ENCODE results near the gene TTLL1. TPM values are rescaled to one million over a fixed set of nuclear protein-coding genes. Genes with fewer than 3 reads are reported as not detected.
A peak's percentile ranks its signal among the peaks of the same experiment; 100 is the strongest.

The TTLL1 gene
- total RNA-seq, 1 donor from 2014 or later: 13.0 TPM

- peaks cover 5% of the 10 kb centered on the region for H3K9me3 Mint-ChIP-seq (ENCODE audit: unreplicated experiment)
- no peak for TF ChIP-seq CTCF (IDR thresholded peaks at IDR 0.05; ENCODE audit: unreplicated experiment)
- no peak overlapping the region for H3K27ac Mint-ChIP-seq (ENCODE audit: unreplicated experiment)
- no peaks in the 10 kb centered on the region for H3K4me1 Mint-ChIP-seq (ENCODE audit: unreplicated experiment)
- peaks cover 12% of the 10 kb centered on the region for H3K36me3 Mint-ChIP-seq (ENCODE audit: low read depth, unreplicated experiment)
- H3K4me3 Mint-ChIP-seq (ENCODE audit: unreplicated experiment): no peak overlapping the region
- no peak for DNase-seq (ENCODE audit: low spot score)
- H3K27me3 Mint-ChIP-seq (ENCODE audit: unreplicated experiment): peaks cover 2% of the 10 kb centered on the region
Measured at GRCh38 chr22:43094551-43094950, 5.4 kb upstream of the TTLL1 start.

- Mint-ChIP-seq H3K9me3 (ENCODE audit: unreplicated experiment) (peaks cover 5% of the 10 kb centered on the region), H3K4me3 (ENCODE audit: unreplicated experiment) (no peak overlapping the region), H3K4me1 (ENCODE audit: unreplicated experiment) (no peaks in the 10 kb centered on the region), H3K27ac (ENCODE audit: unreplicated experiment) (no peak overlapping the region), H3K36me3 (ENCODE audit: low read depth, unreplicated experiment) (peaks cover 12% of the 10 kb centered on the region), H3K27me3 (ENCODE audit: unreplicated experiment) (peaks cover 2% of the 10 kb centered on the region)
- DNase-seq (ENCODE audit: low spot score): no peak
- no peak for TF ChIP-seq CTCF (IDR thresholded peaks at IDR 0.05; ENCODE audit: unreplicated experiment)
Measured at GRCh38 chr22:43094085-43094484, 4.9 kb upstream of the TTLL1 start.

GRCh38 chr22:43092085-43092484 is 2.9 kb upstream of the TTLL1 start:
- H3K9me3 Mint-ChIP-seq (ENCODE audit: unreplicated experiment): peaks cover 5% of the 10 kb centered on the region
- no peak overlapping the region for H3K4me3 Mint-ChIP-seq (ENCODE audit: unreplicated experiment)
- H3K4me1 Mint-ChIP-seq (ENCODE audit: unreplicated experiment): peaks cover 3% of the 10 kb centered on the region
- DNase-seq (ENCODE audit: low spot score): no peak
- H3K36me3 Mint-ChIP-seq (ENCODE audit: low read depth, unreplicated experiment): peaks cover 12% of the 10 kb centered on the region
- H3K27me3 Mint-ChIP-seq (ENCODE audit: unreplicated experiment): peaks cover 2% of the 10 kb centered on the region
- no peak for TF ChIP-seq CTCF (IDR thresholded peaks at IDR 0.05; ENCODE audit: unreplicated experiment)
- H3K27ac Mint-ChIP-seq (ENCODE audit: unreplicated experiment): no peak overlapping the region

GRCh38 chr22:43090130-43090789 is 1.1 kb upstream of the TTLL1 start:
- H3K27ac Mint-ChIP-seq (ENCODE audit: unreplicated experiment): no peak overlapping the region
- peak; percentile 18 for DNase-seq (ENCODE audit: low spot score)

More at GRCh38 chr22:43090130-43090789, 1.1 kb upstream of the TTLL1 start:
- Mint-ChIP-seq H3K9me3 (ENCODE audit: unreplicated experiment) (no peaks in the 10 kb centered on the region), H3K4me3 (ENCODE audit: unreplicated experiment) (no peak overlapping the region), H3K27me3 (ENCODE audit: unreplicated experiment) (no peaks in the 10 kb centered on the region), H3K4me1 (ENCODE audit: unreplicated experiment) (peaks cover 3% of the 10 kb centered on the region), H3K36me3 (ENCODE audit: low read depth, unreplicated experiment) (peaks cover 10% of the 10 kb centered on the region)
- TF ChIP-seq CTCF (IDR thresholded peaks at IDR 0.05; ENCODE audit: unreplicated experiment): peak; percentile 16

Measured in endothelial cell (in vitro differentiated cells).